ENCODE results near the gene MEF2C. TPM values are rescaled to one million over a fixed set of nuclear protein-coding genes. Genes with fewer than 3 reads are reported as not detected.

MEF2C gene
- total RNA-seq, 2 experiments from 2014 or later: 0.60 to 0.87 TPM

GRCh38 chr5:88815050-88815789 is 67.8 kb downstream of the MEF2C start:
- Mint-ChIP-seq H3K9me3 (no peaks in the 10 kb centered on the region), H3K27me3 (peaks cover 5% of the 10 kb centered on the region), H3K27ac (no peak overlapping the region), H3K4me1 (ENCODE audit: low read depth) (no peaks in the 10 kb centered on the region), H3K36me3 (ENCODE audit: low read depth) (no peaks in the 10 kb centered on the region), H3K4me3 (no peak overlapping the region)
- DNase-seq (no peak), ATAC-seq (ENCODE audit: poor library complexity) (no peak)
- intact Hi-C loops (cut with DNase I, micrococcal nuclease): no loop called here
- Histone ChIP-seq H3K36me3 (ENCODE audit: insufficient read depth, low read length) (no peaks in the 10 kb centered on the region), H3K4me1 (ENCODE audit: insufficient read depth, low read length) (no peaks in the 10 kb centered on the region), H3K9me3 (ENCODE audit: control insufficient read depth in 1 of 2, insufficient read depth in 1 of 2, low read length in 2 of 2) (no peaks in the 10 kb centered on the region), H3K27ac (ENCODE audit: low read depth in 1 of 2, low read length in 2 of 2) (no peak overlapping the region), H3K4me3 (ENCODE audit: low read length) (no peak overlapping the region), H3K27me3 (ENCODE audit: control insufficient read depth in 1 of 2, insufficient read depth in 2 of 2, low read length in 2 of 2) (no peaks in the 10 kb centered on the region)
- ChIA-PET CTCF (no interaction called here), POLR2A (interaction anchor here (0.7 kb wide), 1 partner anchor 18 kb away, joined by 3 read pairs; no protein-coding TSS in a partner anchor)
- TF ChIP-seq, protein P1, sequence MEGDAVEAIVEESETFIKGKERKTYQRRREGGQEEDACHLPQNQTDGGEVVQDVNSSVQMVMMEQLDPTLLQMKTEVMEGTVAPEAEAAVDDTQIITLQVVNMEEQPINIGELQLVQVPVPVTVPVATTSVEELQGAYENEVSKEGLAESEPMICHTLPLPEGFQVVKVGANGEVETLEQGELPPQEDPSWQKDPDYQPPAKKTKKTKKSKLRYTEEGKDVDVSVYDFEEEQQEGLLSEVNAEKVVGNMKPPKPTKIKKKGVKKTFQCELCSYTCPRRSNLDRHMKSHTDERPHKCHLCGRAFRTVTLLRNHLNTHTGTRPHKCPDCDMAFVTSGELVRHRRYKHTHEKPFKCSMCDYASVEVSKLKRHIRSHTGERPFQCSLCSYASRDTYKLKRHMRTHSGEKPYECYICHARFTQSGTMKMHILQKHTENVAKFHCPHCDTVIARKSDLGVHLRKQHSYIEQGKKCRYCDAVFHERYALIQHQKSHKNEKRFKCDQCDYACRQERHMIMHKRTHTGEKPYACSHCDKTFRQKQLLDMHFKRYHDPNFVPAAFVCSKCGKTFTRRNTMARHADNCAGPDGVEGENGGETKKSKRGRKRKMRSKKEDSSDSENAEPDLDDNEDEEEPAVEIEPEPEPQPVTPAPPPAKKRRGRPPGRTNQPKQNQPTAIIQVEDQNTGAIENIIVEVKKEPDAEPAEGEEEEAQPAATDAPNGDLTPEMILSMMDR (IDR thresholded peaks at IDR 0.05): no peak

DNA sequence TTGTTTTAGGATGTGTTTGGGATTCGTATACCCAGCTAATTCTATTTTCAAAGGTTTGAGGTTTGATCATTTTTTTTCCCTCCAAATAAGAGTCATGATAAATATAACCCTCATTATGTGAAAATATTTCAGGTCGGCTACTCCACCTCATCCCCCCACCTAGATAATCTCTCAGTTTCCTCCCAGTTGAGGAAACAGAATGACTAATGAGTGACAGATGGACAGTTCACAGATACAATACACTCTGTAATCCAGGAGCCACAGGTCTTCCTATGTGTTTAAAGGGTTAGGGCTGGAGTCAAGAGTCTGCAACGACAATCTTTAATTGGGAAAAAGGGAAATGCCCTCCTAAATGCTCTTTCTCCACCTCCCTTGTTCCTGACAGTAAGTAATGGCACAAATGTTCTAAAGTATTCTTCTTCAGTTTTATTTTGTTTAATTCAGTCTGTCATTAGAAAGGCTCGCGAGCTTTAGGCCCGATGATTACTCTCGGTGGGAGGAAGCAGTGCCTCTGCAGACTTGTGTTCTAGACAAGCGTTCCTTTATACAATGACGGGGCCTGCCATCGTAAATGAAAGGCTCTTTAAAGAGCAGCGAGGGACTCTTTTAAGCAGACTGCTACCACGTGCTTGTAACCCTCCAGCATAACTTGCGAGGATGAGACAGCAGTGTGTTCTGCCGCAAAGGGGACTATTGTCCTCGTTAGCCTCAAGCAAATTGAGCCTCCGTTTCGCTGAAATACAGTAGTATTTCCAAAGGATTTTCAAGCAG is 69.0 kb downstream of the MEF2C start:
- CTCF ChIA-PET: no interaction called here
- DNase-seq (no peak), ATAC-seq (ENCODE audit: poor library complexity) (no peak)
- intact Hi-C loops (cut with DNase I, micrococcal nuclease): no loop called here
- no peaks in the 10 kb centered on the region for H3K27me3 ChIP-seq (ENCODE audit: control insufficient read depth in 1 of 2, insufficient read depth in 2 of 2, low read length in 2 of 2)
- H3K4me1 Mint-ChIP-seq (ENCODE audit: low read depth): no peaks in the 10 kb centered on the region
- no peak overlapping the region for H3K4me3 ChIP-seq (ENCODE audit: low read length)
- H3K4me3 Mint-ChIP-seq: no peak overlapping the region
- no peaks in the 10 kb centered on the region for H3K27me3 Mint-ChIP-seq
- no peaks in the 10 kb centered on the region for H3K36me3 Mint-ChIP-seq (ENCODE audit: low read depth)
- no peaks in the 10 kb centered on the region for H3K4me1 ChIP-seq (ENCODE audit: insufficient read depth, low read length)
- no peaks in the 10 kb centered on the region for H3K9me3 ChIP-seq (ENCODE audit: control insufficient read depth in 1 of 2, insufficient read depth in 1 of 2, low read length in 2 of 2)
- POLR2A ChIA-PET: interaction anchor here (0.7 kb wide), 1 partner anchor 20 kb away, joined by 3 read pairs; no protein-coding TSS in a partner anchor
- H3K36me3 ChIP-seq (ENCODE audit: insufficient read depth, low read length): no peaks in the 10 kb centered on the region
- no peak overlapping the region for H3K27ac Mint-ChIP-seq
- H3K27ac ChIP-seq (ENCODE audit: low read depth in 1 of 2, low read length in 2 of 2): no peak overlapping the region
- TF ChIP-seq, protein P1 (IDR thresholded peaks at IDR 0.05): no peak
- H3K9me3 Mint-ChIP-seq: no peaks in the 10 kb centered on the region

GRCh38 chr5:88813244-88813643 is 69.7 kb downstream of the MEF2C start:
- Mint-ChIP-seq H3K27me3 (no peaks in the 10 kb centered on the region), H3K36me3 (ENCODE audit: low read depth) (no peaks in the 10 kb centered on the region), H3K4me1 (ENCODE audit: low read depth) (no peaks in the 10 kb centered on the region), H3K4me3 (no peak overlapping the region), H3K27ac (no peak overlapping the region), H3K9me3 (no peaks in the 10 kb centered on the region)
- ATAC-seq (ENCODE audit: poor library complexity) (no peak), DNase-seq (no peak)
- CTCF ChIA-PET: no interaction called here
- TF ChIP-seq, protein P1 (IDR thresholded peaks at IDR 0.05): no peak
- Histone ChIP-seq H3K36me3 (ENCODE audit: insufficient read depth, low read length) (no peaks in the 10 kb centered on the region), H3K4me1 (ENCODE audit: insufficient read depth, low read length) (no peaks in the 10 kb centered on the region), H3K4me3 (ENCODE audit: low read length) (no peak overlapping the region), H3K27ac (ENCODE audit: low read depth in 1 of 2, low read length in 2 of 2) (no peak overlapping the region), H3K9me3 (ENCODE audit: control insufficient read depth in 1 of 2, insufficient read depth in 1 of 2, low read length in 2 of 2) (no peaks in the 10 kb centered on the region), H3K27me3 (ENCODE audit: control insufficient read depth in 1 of 2, insufficient read depth in 2 of 2, low read length in 2 of 2) (no peaks in the 10 kb centered on the region)
- POLR2A ChIA-PET: no interaction called here
- intact Hi-C loops (cut with DNase I, micrococcal nuclease): no loop called here
